NCI-H146 treated with DMSO at 0.1 percent for 48 hours (cell line): Measurements from ENCODE around the gene LRRN4CL.
"Not testable (repeated sequence)": the region's sequence is repeated elsewhere in the genome, so short reads cannot be mapped to it uniquely, and the experiment has no call there.

Source experiments
- DNase-seq: peaks from one replicate; lab custom pipeline; 2025; ENCODE audit not compliant: unreplicated experiment; lab: John Stamatoyannopoulos, UW

Gene LRRN4CL

GRCh38 chr11:62677156-62677555 lies 12.2 kb downstream of the LRRN4CL start:
- no peak for DNase-seq

DNA sequence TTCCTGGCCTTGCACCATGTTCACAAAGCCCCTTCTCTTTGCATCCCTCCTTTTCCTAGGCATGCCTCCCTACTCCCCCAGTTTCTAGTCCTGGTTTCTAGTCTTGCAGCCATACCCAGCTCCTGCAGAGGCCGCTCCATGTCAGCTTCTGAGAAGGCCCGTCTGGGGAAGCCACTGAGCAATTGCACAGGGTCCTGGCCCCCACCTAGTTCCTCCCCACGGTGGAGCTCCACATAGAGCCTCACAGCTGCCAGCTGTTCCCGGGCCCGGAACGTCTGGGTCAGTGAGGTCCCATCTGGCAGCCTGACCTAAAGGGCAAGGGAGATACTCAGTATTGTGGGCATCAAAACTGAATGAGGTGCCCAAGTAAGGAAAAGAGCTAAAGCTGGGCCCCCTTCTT lies 12.6 kb downstream of the LRRN4CL start:
- DNase-seq = no peak

DNA sequence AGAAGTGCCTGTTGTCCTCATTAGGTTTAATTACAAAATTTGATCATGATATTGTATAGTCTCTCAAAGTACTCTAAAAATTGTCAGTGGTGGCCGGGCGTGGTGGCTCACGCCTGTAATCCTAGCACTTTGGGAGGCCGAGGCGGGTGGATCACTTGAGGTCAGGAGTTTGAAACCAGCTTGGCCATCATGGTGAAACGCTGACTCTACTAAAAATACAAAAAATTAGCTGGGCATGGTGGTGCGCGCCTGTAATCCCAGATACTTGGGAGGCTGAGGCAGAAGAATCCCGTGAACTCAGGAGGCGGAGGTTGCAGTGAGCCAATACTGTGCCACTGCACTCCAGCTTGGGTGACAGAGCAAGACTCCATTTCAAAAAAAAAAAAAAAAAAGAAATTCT lies 13.9 kb downstream of the LRRN4CL start:
- not testable (repeated sequence) for DNase-seq

- DNase-seq = no peak
Observed at GRCh38 chr11:62673196-62673525, 16.2 kb downstream of the LRRN4CL start.

DNA sequence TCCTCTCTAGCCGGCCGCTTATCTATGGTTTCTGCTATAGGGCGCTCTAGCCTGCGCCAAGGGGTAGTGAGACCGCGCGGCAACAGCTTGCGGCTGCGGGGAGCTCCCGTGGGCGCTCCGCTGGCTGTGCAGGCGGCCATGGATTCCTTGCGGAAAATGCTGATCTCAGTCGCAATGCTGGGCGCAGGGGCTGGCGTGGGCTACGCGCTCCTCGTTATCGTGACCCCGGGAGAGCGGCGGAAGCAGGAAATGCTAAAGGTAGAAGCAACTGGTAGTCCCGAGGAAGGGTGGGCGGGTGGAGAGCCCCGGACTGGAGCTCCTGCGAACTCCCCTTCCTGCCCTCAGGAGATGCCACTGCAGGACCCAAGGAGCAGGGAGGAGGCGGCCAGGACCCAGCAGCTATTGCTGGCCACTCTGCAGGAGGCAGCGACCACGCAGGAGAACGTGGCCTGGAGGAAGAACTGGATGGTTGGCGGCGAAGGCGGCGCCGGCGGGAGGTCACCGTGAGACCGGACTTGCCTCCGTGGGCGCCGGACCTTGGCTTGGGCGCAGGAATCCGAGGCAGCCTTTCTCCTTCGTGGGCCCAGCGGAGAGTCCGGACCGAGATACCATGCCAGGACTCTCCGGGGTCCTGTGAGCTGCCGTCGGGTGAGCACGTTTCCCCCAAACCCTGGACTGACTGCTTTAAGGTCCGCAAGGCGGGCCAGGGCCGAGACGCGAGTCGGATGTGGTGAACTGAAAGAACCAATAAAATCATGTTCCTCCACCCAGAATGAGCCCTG lies 17.5 kb downstream of the LRRN4CL start, which contains the start of the genes LBHD1 and UQCC3:
Gene LBHD1, minus strand, starts transcription at position 660 of the 782 bp plus-strand sequence. CDS start 2,236 bp downstream, outside the sequence.
Gene UQCC3, plus strand, starts transcription at position 66 of the 782 bp plus-strand sequence. Its CDS starts 73 bp downstream, at position 139.
- DNase-seq = peak; percentile 77

DNA sequence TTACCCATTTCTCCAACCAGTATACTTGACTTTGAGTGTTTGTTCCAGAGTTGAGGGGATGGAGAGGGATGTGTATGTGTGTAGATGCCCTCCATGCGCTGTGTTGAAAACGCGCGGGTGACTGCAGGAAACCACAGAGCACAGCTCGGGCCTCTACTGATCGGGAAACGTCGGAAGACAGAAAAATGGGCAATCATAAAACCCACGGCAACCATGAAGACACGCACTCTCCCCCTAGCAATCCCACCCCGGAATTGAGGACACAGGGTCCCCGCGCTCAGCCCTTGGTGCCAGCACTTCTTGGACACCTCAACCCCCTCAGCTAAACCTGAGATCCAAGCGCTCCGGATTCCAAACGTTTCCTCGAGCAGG lies 18.1 kb downstream of the LRRN4CL start:
- DNase-seq = peak; percentile 63

DNA sequence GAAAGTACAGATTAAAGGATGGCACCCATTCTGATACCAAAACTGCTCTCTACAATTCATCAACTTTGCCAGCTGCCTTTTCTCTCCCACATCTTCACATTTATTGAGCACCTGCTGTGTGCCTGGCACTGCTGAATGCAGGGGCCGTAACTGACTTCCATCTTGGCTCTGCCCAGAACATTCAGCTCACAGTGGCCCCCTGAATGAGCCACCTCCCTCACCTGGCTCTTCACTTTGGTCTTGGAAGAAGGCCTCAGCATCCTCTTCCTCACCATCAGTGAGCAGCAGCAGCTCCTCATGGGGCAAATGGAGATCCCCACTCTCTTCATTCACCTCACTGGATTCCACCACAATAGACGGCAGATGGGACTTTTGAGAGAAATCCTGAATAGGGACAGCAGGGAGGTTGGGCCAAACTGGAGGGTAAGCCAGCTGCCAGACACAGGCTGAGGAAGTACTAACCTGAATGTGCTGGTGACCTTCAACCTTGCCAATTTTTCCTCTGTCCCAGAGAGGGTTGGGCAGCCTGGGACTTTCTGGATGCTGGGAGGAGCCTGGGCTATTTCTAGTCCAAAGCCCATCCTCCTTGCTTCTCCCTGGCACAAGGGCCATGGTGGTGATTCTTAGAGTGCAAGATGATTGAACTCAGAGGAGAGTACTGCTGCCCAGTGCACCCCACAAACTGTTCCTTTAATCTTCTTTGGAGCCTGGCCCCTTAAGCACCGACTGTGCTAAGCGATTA lies 19.7 kb downstream of the LRRN4CL start:
- no peak for DNase-seq

DNA sequence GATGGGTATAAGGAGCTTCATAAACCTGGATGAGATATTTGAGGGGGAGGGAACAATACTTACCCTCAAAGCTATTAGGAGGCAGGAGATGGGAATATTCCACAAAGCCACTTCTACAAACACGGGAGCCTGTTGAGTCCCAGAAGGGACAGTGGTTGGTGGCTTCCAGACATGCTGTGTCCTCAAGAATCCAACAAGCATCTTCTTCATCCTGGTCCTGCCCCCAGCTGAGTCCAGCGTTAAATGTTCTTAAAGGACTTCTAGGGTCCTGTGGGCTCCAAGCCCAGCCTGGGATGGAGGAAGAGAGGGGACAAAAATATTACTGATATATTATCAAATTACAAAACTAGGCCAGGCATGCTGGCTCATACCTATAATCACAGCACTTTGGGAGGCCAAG lies 21.9 kb downstream of the LRRN4CL start:
- DNase-seq = no peak

DNA sequence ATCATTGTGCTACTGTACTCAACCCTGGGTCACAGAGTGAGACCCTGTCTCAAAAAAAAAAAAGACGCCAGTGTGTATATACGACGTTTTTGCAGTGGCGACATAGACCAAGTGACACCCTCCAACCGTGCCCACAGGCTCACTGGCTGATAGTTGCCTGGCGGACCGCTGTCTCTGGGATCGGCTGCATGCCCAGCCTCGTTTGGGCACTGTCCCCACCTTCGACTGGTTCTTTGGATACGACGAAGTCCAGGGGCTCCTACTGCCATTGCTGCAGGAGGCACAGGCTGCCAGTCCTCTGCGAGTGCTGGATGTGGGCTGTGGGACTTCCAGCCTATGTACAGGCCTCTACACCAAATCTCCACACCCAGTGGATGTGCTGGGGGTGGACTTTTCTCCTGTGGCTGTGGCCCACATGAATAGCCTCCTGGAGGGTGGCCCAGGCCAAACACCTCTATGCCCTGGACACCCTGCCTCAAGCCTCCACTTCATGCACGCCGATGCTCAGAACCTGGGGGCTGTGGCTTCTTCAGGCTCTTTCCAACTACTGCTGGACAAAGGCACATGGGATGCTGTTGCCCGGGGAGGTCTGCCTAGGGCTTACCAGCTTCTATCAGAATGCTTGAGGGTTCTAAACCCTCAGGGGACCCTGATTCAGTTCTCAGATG lies 22.9 kb downstream of the LRRN4CL start:
- no peak for DNase-seq

DNA sequence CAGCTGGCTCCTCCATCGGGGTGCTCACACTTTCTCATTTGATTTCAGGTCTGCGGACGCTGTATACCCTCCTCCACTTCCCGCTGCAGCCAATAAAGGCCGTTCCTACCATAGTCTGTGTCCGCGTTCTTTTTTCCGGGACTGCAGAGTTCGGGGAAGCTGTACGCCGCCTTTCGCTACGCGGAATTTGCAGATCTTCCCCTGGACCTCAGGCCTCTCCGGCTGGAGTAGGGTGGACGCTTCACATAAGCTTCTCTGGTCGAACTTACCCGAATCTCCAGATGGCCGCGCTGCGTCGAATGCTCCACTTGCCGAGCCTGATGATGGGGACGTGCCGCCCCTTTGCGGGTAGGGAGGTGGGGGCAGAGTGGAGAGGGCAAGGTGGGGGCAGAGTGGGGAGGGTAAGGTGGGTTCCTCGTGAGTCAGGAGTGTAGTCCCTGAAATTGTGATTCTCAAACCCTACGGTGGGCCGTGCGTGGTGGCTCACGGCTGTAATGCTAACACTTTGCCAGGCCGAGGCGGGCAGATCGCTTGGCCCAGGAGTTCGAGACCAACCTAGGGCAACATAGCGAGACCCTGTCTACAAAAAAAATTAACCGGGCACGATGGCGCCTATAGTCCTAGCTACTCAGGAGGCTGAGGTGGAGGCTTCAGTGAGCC lies 23.6 kb downstream of the LRRN4CL start:
- peak; percentile 22 for DNase-seq

DNA sequence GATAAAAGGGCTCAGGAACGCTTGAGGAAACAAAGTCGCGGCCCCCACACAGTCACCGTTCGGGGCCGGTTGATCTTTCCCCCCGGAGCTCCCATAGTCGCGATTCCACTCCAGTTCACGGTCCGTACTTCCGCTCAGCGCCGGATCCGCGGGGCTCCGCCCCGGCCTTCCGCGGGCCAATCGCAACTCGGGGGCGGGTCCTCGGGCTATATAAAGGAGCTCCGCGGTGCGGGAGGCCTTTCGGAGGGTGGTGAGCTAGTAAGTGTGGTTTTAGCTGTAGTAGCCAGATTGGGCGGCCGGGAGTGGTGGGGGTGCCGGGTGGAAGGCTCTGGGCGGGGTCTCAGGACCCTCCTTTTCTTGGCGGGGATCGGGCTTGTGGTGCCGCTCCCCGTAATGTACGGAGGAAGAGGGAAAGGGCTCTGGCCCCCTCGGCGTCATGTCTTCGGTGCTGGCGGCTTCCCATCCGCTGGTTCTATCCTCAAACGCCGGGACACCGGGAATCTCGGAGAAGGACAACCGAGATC lies 24.2 kb downstream of the LRRN4CL start, which contains the start of the genes C11orf98 and CSKMT:
Gene C11orf98, minus strand, starts transcription at position 136 of the 524 bp plus-strand sequence. Its CDS starts 41 bp downstream, at position 95.
Gene CSKMT, plus strand, starts transcription at position 238 of the 524 bp plus-strand sequence. CDS start 568 bp downstream, outside the sequence.
- peak; percentile 87 for DNase-seq

DNA sequence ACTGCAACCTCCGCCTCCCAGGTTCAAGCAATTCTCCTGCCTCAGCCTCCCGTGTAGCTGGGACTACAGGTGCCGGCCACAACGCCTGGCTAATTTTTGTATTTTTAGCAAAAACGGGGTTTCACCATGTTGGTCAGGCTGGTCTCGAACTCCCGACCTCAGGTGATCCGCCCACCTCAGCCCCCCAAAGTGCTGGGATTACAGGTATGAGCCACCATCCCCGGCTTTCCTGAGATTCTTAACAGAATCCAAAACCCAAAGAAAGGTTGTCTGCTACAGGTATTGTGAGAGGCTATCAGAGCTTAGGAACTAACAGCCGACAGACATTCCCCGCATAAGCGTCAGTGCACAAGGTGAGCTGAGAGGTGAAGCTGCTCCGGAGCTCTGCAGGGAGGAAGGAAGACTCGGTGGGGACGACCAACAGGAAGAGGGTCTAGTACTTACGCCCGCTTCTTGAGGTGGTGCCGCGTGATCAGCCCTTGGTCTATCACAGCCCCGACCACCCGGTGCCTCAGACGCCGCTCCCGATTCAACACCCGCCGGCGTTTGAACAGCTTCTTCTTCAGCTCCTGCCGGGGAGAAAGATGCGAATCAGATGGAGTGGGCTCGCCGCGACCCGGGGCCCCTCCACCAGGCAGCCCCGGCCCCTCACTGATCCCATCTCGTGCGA lies 24.8 kb downstream of the LRRN4CL start:
- peak; percentile 51 for DNase-seq

GRCh38 chr11:62656796-62657429 lies 32.4 kb downstream of the LRRN4CL start:
- no peak for DNase-seq

GRCh38 chr11:62654297-62654696 lies 35.0 kb downstream of the LRRN4CL start:
- DNase-seq = no peak

GRCh38 chr11:62652161-62653006 lies 36.9 kb downstream of the LRRN4CL start:
- no peak for DNase-seq

DNA sequence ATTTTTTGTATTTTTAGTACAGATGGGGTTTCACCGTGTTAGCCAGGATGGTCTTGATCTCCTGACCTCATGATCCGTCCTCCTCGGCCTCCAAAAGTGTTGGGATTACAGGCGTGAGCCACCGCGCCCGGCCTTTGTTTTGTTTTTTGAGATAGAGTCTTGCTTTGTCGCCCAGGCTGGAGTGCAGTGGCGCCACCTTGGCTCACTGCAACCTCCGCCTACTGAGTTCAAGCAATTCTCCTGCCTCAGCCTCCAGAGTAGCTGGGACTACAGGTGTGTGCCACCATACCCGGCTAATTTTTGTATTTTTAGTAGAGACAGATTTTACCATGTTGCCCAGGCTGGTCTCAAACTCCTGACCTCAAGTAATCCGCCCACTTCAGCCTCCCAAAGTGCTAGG lies 39.0 kb downstream of the LRRN4CL start:
- not testable (repeated sequence) for DNase-seq

DNA sequence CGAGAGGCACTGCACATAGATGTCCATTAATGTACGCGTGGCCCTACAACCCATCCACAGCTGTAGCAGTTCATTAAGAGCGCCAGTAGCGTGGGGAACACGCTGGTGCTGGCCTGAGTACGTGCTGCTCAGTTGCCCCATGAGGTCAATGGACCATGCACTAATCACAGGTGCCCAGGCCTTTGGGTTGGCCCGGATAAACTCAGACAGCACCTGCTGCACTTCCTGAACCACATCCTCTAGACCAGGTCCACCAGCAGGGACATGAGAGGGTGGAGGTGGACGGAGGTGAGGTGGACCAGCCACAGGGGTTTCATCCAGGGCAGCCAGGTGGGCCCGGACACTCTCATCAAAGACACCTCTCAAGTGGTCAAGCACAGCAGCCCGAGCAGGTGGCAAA lies 39.8 kb downstream of the LRRN4CL start:
- DNase-seq = no peak

DNA sequence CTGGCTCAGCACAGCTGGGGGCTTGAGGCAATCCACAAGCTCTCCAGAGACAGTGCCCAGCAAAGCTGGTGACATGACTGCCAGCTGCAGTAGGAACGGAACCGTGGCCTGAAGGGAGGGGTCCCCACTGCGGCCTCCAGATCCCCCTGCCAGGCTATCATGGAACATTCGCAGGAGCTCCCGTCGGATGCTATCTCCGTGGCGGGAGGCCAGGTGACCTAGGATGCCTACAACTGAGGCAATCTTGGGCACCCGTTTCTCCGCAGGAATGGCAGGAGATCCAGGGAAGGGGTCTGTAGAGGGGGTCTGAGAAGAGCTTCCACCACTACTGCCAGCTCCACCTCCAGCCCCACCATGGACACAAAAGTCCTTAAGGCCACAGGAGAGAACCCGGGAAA lies 40.4 kb downstream of the LRRN4CL start:
- no peak for DNase-seq
